ENCODE results near the gene NKX1-1.

GRCh38 chr4:1378559-1379231 is 27.5 kb downstream of the NKX1-1 start:
- TF ChIP-seq, protein P1, sequence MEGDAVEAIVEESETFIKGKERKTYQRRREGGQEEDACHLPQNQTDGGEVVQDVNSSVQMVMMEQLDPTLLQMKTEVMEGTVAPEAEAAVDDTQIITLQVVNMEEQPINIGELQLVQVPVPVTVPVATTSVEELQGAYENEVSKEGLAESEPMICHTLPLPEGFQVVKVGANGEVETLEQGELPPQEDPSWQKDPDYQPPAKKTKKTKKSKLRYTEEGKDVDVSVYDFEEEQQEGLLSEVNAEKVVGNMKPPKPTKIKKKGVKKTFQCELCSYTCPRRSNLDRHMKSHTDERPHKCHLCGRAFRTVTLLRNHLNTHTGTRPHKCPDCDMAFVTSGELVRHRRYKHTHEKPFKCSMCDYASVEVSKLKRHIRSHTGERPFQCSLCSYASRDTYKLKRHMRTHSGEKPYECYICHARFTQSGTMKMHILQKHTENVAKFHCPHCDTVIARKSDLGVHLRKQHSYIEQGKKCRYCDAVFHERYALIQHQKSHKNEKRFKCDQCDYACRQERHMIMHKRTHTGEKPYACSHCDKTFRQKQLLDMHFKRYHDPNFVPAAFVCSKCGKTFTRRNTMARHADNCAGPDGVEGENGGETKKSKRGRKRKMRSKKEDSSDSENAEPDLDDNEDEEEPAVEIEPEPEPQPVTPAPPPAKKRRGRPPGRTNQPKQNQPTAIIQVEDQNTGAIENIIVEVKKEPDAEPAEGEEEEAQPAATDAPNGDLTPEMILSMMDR (optimal IDR thresholded peaks at IDR 0.05 in 1 of 3, IDR thresholded peaks at IDR 0.05 in 1 of 3, conservative IDR thresholded peaks at IDR 0.05 in 1 of 3; ENCODE audit: extremely low read depth in 1 of 3, insufficient read depth in 2 of 3, low read length in 3 of 3) = no peak
- no peak for TF ChIP-seq EZH2 (IDR thresholded peaks at IDR 0.05; ENCODE audit: low read length)
